Keratinocyte (primary cell): ENCODE data around the gene DHODH.

Source experiments
- EZH2 ChIP-seq: IDR thresholded peaks from one replicate; pipeline ENCODE4 v1.6.1; 2012; ENCODE audit warnings: inconsistent platforms, mild to moderate bottlenecking, low read length, moderate library complexity
- TF ChIP-seq, protein P1 (sequence below), 3 experiments: IDR thresholded peaks in 1 of 3; conservative IDR thresholded peaks in 1 of 3; optimal IDR thresholded peaks in 1 of 3; 2 replicates in 2 of 3; 3 replicates in 1 of 3; pipeline versions ENCODE3 to v1.5.1; 2011; ENCODE audit warnings: low read length in 3 of 3, mild to moderate bottlenecking in 3 of 3, moderate library complexity in 2 of 3, control low read depth in 1 of 3, inconsistent platforms in 1 of 3; ENCODE audit not compliant: insufficient read depth in 2 of 3; ENCODE audit errors: extremely low read depth in 1 of 3

DNA sequence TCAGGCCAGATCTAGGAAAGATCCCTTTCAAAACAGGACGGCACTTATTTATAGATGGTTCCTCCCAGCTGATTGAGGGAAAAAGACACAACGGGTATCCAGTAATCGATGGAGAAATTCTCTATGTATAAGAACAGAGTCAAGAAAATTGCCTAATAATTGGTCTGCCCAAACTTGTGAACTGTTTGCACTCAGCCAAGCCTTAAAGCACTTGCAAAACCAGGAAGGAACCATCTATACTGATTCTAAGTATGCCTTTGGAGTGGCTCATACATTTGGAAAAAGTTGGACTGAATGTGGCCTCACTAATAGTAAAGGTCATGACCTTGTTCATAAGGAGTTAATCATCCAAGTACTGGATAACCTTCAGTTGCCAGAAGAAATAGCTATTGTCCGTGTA lies 60.4 kb downstream of the DHODH start:
- TF ChIP-seq, protein P1, sequence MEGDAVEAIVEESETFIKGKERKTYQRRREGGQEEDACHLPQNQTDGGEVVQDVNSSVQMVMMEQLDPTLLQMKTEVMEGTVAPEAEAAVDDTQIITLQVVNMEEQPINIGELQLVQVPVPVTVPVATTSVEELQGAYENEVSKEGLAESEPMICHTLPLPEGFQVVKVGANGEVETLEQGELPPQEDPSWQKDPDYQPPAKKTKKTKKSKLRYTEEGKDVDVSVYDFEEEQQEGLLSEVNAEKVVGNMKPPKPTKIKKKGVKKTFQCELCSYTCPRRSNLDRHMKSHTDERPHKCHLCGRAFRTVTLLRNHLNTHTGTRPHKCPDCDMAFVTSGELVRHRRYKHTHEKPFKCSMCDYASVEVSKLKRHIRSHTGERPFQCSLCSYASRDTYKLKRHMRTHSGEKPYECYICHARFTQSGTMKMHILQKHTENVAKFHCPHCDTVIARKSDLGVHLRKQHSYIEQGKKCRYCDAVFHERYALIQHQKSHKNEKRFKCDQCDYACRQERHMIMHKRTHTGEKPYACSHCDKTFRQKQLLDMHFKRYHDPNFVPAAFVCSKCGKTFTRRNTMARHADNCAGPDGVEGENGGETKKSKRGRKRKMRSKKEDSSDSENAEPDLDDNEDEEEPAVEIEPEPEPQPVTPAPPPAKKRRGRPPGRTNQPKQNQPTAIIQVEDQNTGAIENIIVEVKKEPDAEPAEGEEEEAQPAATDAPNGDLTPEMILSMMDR (optimal IDR thresholded peaks at IDR 0.05 in 1 of 3, IDR thresholded peaks at IDR 0.05 in 1 of 3, conservative IDR thresholded peaks at IDR 0.05 in 1 of 3; ENCODE audit: extremely low read depth in 1 of 3, insufficient read depth in 2 of 3, low read length in 3 of 3): no peak
- TF ChIP-seq EZH2: no peak
